ENCODE results near the gene CDO1. TPM values are rescaled to one million over a fixed set of nuclear protein-coding genes. Genes with fewer than 3 reads are reported as not detected.

The CDO1 gene
- total RNA-seq, 1 donor from 2014 or later = 20.1 TPM

DNA sequence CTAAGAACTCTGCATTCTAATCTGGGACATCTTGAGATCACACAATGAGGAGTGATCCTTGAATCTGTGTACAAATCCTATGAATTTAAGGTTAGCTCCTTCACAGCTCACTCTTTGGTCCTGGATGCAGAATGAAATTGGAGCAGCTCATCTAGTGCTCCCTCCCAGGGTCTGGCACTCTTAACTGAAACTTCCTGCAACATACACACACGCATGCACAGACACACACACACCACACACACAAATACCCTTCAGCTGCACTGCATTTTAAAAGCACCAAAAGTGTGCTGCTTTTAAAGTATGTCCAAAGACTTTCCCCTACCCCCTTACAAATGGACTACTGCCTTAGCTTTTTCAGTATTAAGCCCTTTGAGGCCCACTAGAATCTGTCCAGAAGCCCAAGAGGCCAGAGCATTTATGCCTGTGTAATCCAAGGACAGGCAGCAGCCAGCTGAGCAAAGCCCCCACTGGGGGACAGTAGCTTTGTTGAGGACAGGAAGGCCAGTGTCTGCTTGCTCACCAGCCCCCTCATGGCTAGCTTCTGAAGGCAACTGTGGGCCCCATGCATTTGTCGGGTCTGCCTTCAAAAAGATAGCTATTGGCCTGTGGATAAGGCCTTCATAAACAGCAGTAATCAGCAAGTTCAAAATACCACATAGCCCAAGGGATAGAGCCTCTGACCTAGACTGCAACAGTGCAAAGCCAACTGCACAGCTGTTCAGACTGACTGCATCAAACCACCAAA, 43.6 kb downstream of the CDO1 start:
- Histone ChIP-seq H3K36me3 (no peaks in the 10 kb centered on the region), H3K4me3 (no peak overlapping the region), H3K27ac (no peak overlapping the region), H3K9me3 (no peaks in the 10 kb centered on the region), H3K27me3 (no peaks in the 10 kb centered on the region), H3K4me1 (no peaks in the 10 kb centered on the region)
- intact Hi-C loops (cut with DNase I) = no loop called here
- DNase-seq (no peak), ATAC-seq (no peak)
- TF ChIP-seq, protein P1, sequence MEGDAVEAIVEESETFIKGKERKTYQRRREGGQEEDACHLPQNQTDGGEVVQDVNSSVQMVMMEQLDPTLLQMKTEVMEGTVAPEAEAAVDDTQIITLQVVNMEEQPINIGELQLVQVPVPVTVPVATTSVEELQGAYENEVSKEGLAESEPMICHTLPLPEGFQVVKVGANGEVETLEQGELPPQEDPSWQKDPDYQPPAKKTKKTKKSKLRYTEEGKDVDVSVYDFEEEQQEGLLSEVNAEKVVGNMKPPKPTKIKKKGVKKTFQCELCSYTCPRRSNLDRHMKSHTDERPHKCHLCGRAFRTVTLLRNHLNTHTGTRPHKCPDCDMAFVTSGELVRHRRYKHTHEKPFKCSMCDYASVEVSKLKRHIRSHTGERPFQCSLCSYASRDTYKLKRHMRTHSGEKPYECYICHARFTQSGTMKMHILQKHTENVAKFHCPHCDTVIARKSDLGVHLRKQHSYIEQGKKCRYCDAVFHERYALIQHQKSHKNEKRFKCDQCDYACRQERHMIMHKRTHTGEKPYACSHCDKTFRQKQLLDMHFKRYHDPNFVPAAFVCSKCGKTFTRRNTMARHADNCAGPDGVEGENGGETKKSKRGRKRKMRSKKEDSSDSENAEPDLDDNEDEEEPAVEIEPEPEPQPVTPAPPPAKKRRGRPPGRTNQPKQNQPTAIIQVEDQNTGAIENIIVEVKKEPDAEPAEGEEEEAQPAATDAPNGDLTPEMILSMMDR (IDR thresholded peaks at IDR 0.05) = no peak

DNA sequence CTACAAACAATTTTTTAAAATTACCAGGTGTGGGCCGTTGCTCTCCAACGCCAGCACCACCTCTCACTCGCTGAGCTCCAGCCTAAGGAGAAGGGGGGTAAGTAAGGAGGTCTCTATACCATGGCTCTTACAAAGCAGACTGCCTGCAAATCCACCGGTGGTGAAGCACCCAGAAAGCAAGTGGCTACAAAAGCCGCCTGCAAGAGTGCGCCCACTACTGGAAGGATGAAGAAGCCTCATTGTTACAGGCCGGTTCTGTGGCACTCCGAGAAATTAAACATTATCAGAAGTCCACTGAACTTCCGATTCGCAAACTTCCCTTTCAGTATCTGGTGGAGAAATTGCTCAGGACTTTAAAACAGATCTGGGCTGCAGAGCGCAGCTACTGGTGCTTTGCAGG, 46.0 kb downstream of the CDO1 start:
- Histone ChIP-seq H3K27me3 (no peaks in the 10 kb centered on the region), H3K4me3 (no peak overlapping the region), H3K36me3 (no peaks in the 10 kb centered on the region), H3K27ac (no peak overlapping the region), H3K4me1 (no peaks in the 10 kb centered on the region), H3K9me3 (no peaks in the 10 kb centered on the region)
- TF ChIP-seq, protein P1 (IDR thresholded peaks at IDR 0.05) = peak; percentile 28
- DNase-seq = no peak
- peak; percentile 32 for ATAC-seq
- intact Hi-C loops (cut with DNase I) = no loop called here

DNA sequence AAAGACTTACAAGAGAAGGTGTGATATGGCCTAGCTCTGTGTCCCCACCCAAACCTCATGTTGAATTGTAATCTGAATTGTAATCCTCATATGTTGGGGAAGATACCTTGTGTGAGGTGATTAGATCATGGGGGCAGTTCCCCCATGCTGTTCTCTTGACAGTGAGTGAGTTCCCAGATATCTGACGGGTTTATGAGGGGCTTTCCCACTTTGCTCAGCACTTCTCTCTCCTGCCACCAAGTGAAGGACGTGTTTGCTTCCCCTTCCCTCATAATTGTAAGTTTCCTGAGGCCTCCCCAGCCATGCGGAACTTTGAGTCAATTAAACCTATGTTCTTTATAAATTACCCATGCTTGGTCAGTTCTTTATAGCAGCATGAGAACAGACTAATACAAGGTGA, 49.0 kb downstream of the CDO1 start:
- TF ChIP-seq, protein P1 (IDR thresholded peaks at IDR 0.05) = no peak
- no peak overlapping the region for H3K27ac ChIP-seq
- H3K4me3 ChIP-seq = no peak overlapping the region
- intact Hi-C loops (cut with DNase I) = no loop called here
- DNase-seq (no peak), ATAC-seq (no peak)
- H3K9me3 ChIP-seq = no peaks in the 10 kb centered on the region
- H3K27me3 ChIP-seq = no peaks in the 10 kb centered on the region
- H3K36me3 ChIP-seq = no peaks in the 10 kb centered on the region
- H3K4me1 ChIP-seq = no peaks in the 10 kb centered on the region

DNA sequence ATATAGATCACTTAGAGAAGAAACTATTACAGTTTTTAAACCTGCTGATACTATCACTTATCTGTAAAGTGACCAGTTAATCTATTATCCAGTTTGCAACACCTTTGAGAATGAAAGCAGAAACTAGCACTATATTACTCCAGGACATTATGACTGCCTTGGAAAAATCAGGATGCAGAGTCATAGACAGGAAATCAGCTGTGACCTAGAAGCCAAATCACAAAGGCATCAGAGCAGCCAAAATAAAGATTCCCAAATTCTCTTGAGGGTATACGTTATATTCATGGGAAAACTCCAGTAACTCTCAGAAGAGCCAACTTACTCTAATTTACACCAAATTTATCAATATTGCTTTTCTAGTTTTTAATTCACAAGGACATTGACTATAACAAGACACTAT, 49.9 kb downstream of the CDO1 start:
- ATAC-seq (no peak), DNase-seq (no peak)
- Histone ChIP-seq H3K27ac (no peak overlapping the region), H3K27me3 (no peaks in the 10 kb centered on the region), H3K4me1 (no peaks in the 10 kb centered on the region), H3K4me3 (no peak overlapping the region), H3K9me3 (no peaks in the 10 kb centered on the region), H3K36me3 (no peaks in the 10 kb centered on the region)
- intact Hi-C loops (cut with DNase I) = no loop called here
- TF ChIP-seq, protein P1 (IDR thresholded peaks at IDR 0.05) = no peak

DNA sequence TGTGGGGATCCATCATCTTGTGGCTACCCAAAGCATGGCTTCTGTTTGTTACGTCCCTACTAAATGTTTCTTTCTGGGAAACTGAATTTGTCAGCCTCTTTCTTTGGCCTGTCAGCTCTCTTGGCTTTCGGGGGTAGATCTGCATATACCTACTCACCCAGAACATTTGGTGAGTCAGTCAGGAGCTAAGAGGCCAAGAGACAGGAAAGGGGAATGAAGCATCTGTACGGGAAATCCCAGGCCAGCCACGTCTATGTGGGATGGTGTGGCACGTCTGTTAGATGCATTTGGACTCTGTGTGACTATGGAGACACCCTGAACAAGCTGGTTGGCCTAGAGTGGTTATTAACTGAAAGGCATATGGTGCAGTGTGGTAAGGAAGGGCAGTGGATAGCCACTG, 58.1 kb downstream of the CDO1 start:
- Histone ChIP-seq H3K9me3 (no peaks in the 10 kb centered on the region), H3K27ac (no peak overlapping the region), H3K27me3 (no peaks in the 10 kb centered on the region), H3K4me3 (no peak overlapping the region), H3K36me3 (no peaks in the 10 kb centered on the region), H3K4me1 (no peaks in the 10 kb centered on the region)
- ATAC-seq (no peak), DNase-seq (no peak)
- TF ChIP-seq, protein P1 (IDR thresholded peaks at IDR 0.05) = no peak
- intact Hi-C loops (cut with DNase I) = no loop called here

DNA sequence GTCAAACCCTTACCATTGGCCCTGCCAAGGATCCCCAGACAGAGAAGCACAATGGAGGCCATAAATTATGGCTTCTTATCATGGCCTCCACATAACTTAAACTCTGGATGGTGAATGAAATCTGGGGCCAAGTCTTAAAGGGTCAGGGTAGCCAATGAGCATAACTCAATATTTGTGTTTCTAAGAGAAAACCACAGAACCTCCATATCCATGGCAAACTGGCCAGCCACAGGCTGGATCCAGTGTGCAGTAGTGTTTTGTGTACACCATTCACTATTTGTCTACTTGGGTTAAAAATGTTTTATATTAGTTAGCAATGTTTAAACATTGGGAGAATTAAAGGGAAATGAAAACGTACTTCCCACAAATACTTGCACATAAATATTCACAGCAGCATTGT, 60.8 kb downstream of the CDO1 start:
- no peak overlapping the region for H3K27ac ChIP-seq
- H3K27me3 ChIP-seq = no peaks in the 10 kb centered on the region
- no peaks in the 10 kb centered on the region for H3K9me3 ChIP-seq
- TF ChIP-seq, protein P1 (IDR thresholded peaks at IDR 0.05) = no peak
- H3K36me3 ChIP-seq = no peaks in the 10 kb centered on the region
- no peaks in the 10 kb centered on the region for H3K4me1 ChIP-seq
- no peak overlapping the region for H3K4me3 ChIP-seq
- no peak for DNase-seq
- intact Hi-C loops (cut with DNase I) = no loop called here
- no peak for ATAC-seq

Measured in upper lobe of right lung (tissue), 1 donor.